Measurements from ENCODE around the gene ANKRD44. TPM values are rescaled to one million over a fixed set of nuclear protein-coding genes. Genes with fewer than 3 reads are reported as not detected.

Gene ANKRD44
- total RNA-seq, 1 donor from 2014 or later = 4.3 TPM

GRCh38 chr2:197217541-197217940 is 93.0 kb downstream of the ANKRD44 start:
- Histone ChIP-seq H3K27me3 (ENCODE audit: control insufficient read depth, insufficient read depth, low read length) (no peaks in the 10 kb centered on the region), H3K36me3 (ENCODE audit: control insufficient read depth, insufficient read depth, low read length) (no peaks in the 10 kb centered on the region), H3K4me3 (ENCODE audit: low read depth, low read length) (no peak overlapping the region)
- DNase-seq (ENCODE audit: low read depth) = no peak
- no peak for TF ChIP-seq CTCF (IDR thresholded peaks at IDR 0.05; ENCODE audit: insufficient read depth, low read length, poor library complexity, severe bottlenecking)

- no peak for TF ChIP-seq CTCF (IDR thresholded peaks at IDR 0.05; ENCODE audit: insufficient read depth, low read length, poor library complexity, severe bottlenecking)
- DNase-seq (ENCODE audit: low read depth) = no peak
- Histone ChIP-seq H3K27me3 (ENCODE audit: control insufficient read depth, insufficient read depth, low read length) (no peaks in the 10 kb centered on the region), H3K4me3 (ENCODE audit: low read depth, low read length) (no peak overlapping the region), H3K36me3 (ENCODE audit: control insufficient read depth, insufficient read depth, low read length) (no peaks in the 10 kb centered on the region)
These were observed 94.1 kb downstream of the ANKRD44 start for GRCh38 chr2:197216361-197216979.

- H3K4me3 ChIP-seq (ENCODE audit: low read depth, low read length) = no peak overlapping the region
- TF ChIP-seq CTCF (IDR thresholded peaks at IDR 0.05; ENCODE audit: insufficient read depth, low read length, poor library complexity, severe bottlenecking) = no peak
- DNase-seq (ENCODE audit: low read depth) = no peak
- no peaks in the 10 kb centered on the region for H3K36me3 ChIP-seq (ENCODE audit: control insufficient read depth, insufficient read depth, low read length)
- H3K27me3 ChIP-seq (ENCODE audit: control insufficient read depth, insufficient read depth, low read length) = no peaks in the 10 kb centered on the region
These were observed 94.7 kb downstream of the ANKRD44 start for GRCh38 chr2:197215748-197216360.

GRCh38 chr2:197212344-197213262 is 98.0 kb downstream of the ANKRD44 start:
- no peaks in the 10 kb centered on the region for H3K27me3 ChIP-seq (ENCODE audit: control insufficient read depth, insufficient read depth, low read length)
- no peak overlapping the region for H3K4me3 ChIP-seq (ENCODE audit: low read depth, low read length)
- no peak for DNase-seq (ENCODE audit: low read depth)
- H3K36me3 ChIP-seq (ENCODE audit: control insufficient read depth, insufficient read depth, low read length) = no peaks in the 10 kb centered on the region
- TF ChIP-seq CTCF (IDR thresholded peaks at IDR 0.05; ENCODE audit: insufficient read depth, low read length, poor library complexity, severe bottlenecking) = no peak

GRCh38 chr2:197211881-197212342 is 98.7 kb downstream of the ANKRD44 start:
- H3K27me3 ChIP-seq (ENCODE audit: control insufficient read depth, insufficient read depth, low read length) = no peaks in the 10 kb centered on the region
- H3K36me3 ChIP-seq (ENCODE audit: control insufficient read depth, insufficient read depth, low read length) = no peaks in the 10 kb centered on the region
- no peak for TF ChIP-seq CTCF (IDR thresholded peaks at IDR 0.05; ENCODE audit: insufficient read depth, low read length, poor library complexity, severe bottlenecking)
- no peak overlapping the region for H3K4me3 ChIP-seq (ENCODE audit: low read depth, low read length)
- no peak for DNase-seq (ENCODE audit: low read depth)

Measured in kidney epithelial cell (primary cell).